Skeletal muscle cell (primary cell): ENCODE data around the gene CHD2.

Source experiments
- DNase-seq: peaks from one replicate; pipeline ENCODE4 v3.0.0-alpha.2; 2010; ENCODE audit warnings: low read depth
- H3K4me3 ChIP-seq: 2 replicates; pipeline ENCODE4 v1.5.1; 2011; ENCODE audit warnings: low read depth, mild to moderate bottlenecking, control low read depth, low read length, moderate library complexity

The CHD2 gene

DNA sequence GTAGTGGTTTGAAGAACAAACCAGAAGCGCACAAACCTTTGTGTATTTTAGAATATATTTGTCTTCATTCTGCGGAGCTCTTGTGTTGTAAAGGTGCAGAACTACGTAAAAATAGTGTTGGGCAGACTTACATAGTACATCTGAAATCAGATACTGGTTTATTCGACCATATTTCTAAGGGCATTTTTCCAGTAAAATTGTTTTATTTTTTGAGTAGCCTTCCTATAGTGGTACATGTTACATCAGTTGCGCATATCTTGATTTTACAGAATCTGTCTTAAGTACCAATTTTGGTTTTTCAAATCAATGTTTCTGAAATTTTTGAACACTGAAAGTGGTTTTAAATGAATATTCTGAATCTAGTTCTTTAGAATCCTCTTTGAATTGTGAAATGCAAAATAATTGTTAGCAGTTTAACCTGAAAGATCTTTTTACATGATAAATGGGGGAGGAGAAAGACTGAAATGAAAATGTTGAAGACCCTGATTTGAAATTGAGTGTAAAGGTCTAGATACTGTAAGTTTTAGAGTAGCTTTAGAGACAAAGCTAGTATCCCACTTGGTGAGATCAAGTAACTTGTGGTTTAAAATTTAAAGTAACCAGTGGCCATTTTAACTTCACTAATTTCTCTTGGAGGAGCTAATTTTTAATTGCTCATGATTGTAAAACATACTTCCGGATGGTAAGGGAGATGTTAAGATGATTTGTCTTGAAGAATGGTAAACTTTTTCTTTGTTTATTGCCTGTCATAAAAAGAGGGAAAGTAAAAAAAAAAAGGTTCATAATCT lies 15.5 kb upstream of the CHD2 start:
- peak overlapping the region; percentile 80 for H3K4me3 ChIP-seq
- no peak for DNase-seq

DNA sequence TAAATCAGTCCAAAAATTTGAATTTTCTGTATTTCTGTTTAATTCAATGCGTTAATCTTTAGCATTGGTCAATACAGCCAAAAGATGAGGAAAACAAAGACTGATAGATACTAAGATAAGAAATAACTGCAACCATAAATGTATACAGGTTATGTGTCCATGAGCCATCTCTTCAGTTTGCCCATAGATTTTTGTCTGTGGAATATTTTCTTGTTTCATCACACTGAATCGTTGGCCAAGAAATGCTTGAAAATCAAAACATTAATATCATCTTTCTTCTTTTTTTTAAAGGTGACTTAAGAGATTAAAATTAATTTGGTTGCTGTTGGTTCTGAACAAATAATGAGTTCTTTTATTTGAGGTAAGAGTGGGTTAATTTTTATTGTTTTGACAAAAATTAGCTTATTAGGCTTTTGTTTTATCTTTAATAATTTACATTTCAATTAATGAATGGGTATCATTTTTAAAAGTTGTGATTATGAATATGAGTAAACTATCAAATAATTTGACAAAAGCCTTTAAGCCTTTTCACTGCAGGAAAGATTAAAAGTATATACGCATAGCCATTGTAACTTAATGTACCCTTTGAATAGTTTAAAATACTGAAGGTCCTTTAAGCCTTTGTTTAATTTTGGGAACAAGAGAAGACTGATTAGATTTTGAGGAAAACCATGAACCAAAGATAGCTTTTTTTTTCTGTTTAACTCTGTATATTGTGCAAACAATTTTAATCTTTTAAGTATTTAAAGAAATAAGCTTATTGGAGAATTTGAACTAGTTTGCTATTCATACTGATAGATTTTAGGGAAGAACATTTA lies 14.7 kb upstream of the CHD2 start:
- peak overlapping the region; percentile 80 for H3K4me3 ChIP-seq

DNA sequence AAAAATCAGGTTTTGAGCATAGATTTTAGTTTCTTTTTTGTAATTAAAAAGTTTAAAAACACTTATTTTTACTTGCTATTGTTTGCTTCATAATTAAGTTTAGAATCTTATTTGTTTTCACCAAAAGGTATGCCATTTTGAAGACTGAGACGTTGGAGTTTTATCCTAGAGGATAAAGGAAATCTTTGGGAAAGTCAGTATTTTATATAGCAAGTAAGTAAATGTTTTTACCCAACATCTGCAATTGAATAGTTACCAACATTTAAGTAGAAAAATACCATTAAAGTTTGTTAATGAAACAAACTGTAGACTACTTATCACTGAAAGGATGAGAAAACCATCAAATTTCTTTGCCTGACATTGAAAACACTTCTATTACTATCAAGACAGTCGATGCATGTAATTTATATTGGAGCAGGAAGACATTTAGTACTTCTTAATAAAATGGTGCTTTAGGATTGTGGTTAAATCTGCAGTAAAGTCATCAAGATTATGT lies 14.0 kb upstream of the CHD2 start:
- DNase-seq: no peak
- peak overlapping the region; percentile 80 for H3K4me3 ChIP-seq

More for the DNA sequence above, 14.7 kb upstream of the CHD2 start:
- no peak for DNase-seq

DNA sequence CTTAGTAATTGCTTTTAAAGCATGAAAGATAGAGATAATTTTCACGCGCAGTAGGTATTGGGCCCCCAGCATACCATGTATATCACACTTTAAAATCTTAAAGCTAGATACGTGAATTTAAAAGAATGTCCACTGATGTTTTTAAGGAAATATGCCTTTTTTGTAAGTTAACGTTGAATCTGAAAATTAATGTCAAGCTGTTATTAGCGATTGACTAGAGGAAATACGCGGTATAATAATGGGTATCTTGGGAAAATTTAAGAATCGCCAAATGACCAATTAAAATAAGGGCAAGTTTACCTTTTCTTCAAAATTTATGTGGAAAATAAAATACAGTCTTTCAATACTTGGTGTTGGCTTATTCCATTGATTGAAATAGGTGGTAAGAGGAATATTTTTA lies 13.3 kb upstream of the CHD2 start:
- peak overlapping the region; percentile 12 for H3K4me3 ChIP-seq

DNA sequence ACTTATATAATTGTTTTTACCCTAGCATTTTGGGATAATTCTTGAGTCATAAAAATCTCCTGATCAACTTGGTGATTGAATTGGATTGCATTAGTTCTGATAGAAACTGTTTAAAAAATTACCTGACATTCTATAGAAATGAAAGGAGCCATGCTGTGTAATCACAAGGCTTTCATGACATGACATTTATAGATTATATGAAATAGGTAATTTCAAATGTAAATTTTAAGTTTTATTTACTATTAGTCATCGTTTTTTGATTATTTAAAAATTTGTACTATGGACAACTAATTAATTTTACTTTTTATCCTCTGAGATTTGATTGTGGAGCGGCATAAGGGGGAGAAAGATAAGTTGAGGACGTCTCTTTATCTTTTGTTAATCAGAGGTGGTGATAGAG lies 12.3 kb upstream of the CHD2 start:
- no peak overlapping the region for H3K4me3 ChIP-seq
- DNase-seq: no peak

More for the DNA sequence above, 13.3 kb upstream of the CHD2 start:
- no peak for DNase-seq

DNA sequence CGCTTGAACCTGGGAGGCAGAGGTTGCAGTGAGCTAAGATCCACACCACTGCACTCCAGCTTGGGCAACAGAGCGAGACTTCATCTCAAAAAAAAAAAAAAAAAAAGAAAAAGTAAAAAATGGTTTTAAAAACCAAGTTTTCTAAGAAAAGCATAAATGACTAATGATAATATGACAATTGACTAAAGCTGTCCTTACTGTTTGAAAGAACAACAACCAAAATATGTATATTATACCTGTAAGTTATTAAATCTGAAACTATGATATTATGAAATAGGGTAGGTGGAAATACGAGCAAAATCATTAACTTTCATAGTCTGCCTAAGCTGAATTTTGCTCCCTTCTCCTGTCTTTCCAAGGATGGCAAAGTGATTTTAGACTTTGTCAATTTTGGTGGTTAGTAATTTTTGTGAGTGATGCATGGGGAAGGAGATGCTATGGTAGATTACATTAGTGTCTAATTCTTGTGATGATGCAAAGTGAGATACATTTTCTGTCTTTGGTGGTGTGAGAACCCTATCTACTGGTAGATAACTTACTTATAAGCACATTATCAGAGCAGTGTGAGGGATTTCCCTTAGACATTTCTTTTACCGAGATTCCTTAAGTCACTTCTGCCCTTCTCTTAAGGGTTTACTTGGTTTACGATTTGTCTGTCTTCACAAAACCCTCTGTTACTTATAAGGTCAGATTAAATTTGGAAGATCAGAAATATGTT lies 10.6 kb upstream of the CHD2 start:
- no peak for DNase-seq
- H3K4me3 ChIP-seq: no peak overlapping the region

DNA sequence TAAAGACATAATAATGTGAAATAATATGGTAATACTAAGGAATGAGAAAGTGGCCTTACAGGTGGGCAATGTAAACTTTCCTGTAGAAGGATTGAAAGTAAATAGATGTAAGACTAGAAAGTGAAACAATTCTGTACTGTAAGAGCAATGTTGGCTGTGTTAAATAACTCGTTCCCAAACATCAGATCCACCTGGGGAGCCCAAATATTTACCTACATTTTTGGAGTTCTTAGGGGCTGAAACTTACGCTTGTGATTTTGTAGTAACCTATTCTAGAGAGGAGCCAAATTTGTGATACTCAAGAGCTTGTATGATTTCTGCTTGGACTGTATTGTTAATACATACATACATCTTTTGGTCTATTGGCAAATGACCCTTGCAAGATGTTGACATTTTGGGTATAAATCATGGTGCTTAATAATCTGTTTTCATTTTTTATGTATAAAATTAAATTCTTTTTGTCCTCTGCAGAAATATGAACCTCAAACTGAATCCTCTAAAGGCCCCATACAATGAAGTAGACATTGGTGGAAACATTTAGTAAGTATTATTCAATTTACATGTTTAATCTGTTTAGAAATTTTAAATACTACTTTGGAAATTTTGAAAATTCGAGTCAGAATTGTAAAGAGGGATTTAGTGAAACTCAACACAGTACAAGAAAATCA lies 8.5 kb upstream of the CHD2 start:
- no peak for DNase-seq
- H3K4me3 ChIP-seq: no peak overlapping the region

DNA sequence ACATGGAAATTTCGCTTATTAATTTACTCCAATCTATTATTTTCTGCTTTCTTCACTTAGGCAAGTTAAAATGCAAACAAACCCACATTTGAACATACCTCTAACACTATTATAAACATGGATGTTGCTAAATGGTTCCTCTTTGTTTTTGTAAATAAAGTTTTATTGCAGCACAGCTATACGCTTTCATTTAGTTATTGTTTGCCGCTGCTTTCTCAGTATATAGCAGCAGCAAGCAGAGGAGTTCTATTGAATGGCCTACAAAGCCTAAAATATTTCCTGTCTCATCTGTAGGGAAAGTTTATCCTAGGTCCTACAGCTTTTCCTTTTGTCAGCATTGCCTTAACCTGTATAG lies 7.9 kb upstream of the CHD2 start:
- no peak for DNase-seq
- H3K4me3 ChIP-seq: no peak overlapping the region

DNA sequence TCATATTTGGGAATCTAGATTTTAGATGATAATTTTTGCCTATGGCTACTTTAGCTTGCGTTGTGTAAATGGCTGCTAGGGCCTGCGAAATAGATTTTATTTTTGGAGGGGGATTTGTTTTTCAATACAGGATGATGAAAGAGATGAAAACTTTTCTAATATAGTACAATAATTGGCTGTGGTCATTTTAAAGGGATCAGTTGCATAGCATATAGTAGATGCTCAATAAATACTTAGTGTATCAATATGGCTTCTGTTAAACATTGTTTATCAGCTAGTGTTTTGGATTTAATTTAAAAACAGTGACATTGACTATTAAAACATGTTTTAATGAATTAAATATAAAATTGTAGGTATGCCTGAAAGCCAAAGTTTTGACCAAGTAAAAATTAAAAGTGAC lies 6.9 kb upstream of the CHD2 start:
- DNase-seq: no peak
- no peak overlapping the region for H3K4me3 ChIP-seq

DNA sequence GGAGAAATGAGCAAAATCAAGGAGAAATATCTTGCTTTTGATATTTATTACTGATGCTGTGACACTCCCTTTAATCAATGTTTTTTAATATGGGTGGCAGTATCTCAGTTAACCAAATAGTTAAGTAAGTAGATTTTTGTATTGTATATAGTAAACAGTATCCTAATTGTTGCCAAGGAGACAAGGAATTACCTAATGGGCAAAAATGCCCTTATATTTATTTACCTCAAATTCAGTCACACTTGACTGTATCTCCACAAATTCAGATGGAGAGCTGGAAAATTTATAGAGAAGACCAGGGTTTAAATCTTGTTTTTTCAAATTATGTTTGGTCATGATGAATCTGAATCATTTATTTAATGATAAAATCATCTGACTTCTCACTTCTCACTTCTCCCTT lies 3.6 kb upstream of the CHD2 start:
- no peak overlapping the region for H3K4me3 ChIP-seq
- no peak for DNase-seq

DNA sequence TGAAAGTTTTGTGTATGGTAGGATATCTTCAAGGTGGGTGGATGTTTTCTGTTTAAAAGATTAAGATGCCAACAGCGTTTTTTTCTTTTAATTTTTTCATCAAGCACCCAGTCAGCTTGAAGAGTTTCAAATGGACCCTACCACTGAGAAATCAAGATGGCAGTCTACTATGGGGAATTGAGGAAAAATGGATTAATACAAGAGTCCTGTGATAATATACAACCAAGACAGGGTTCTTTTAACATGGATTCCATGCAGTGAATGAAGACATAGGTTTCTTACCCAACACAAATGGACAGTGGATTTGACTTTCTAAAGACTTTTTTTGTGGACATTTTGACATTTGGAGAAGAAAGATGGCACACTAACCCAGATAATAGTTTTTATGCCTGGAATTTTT lies 2.5 kb upstream of the CHD2 start:
- no peak overlapping the region for H3K4me3 ChIP-seq
- no peak for DNase-seq

DNA sequence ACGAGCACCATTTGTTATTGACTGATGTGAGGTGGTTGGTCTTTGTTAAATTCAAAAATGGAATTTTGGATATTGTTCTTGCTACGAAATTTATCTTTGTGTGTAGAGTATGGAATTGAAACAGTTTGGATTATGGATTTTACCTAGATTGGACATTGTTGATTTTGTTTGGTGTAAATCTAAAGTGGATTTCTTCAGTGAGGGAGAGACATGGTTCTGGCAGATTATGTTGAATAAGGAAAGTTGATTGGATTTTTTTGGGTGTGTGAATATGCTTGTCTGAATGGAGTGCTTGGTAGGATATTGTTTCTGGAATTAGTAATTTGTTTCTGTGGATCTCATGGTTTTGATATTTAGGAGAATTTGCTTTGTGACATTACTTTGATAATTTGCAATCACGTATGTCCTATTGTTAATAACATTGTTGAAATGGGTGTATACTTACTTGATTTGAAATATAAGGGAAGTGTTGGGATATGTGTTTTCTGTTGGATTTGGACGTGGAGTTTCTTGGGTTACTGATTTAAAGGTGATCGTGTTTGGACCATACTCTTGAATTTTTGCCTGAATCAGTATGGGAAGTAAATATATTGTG lies 1.0 kb upstream of the CHD2 start:
- DNase-seq: no peak
- H3K4me3 ChIP-seq: no peak overlapping the region

DNA sequence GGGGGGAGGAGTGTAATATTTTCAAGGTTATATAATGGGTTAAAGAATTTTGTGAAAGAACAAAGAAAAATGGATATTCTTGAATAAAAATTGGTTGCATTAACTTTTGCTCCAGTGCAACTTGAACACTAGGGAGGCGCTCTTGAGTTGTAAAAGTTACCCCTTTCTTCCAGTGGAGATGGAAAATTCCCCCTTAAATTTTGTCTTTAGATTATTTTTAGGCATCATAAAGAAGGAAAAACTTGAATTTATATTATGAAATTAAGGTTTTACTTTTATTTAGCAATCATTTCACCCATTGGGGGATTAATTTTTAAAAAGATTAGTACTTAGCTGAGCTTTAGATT lies 550 bp upstream of the CHD2 start:
- H3K4me3 ChIP-seq: peak overlapping the region; percentile 63
- DNase-seq: no peak

DNA sequence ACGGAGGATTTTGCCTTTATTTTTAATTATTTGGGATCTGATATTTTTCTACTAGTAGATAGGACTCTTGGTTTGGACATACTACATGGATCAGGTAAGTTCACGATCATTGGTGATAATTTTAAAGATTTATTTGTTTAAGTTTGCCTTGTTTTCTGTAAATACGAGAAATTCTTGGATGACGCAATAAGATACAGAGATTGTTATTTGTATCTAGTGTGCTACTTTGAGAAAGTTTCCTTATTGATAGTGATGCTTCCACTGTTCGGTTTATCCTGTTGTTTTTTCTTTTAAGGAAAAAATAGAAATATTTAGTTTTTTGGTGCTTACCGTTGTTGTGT lies 577 bp downstream of the CHD2 start:
- no peak for DNase-seq
- peak overlapping the region; percentile 63 for H3K4me3 ChIP-seq

DNA sequence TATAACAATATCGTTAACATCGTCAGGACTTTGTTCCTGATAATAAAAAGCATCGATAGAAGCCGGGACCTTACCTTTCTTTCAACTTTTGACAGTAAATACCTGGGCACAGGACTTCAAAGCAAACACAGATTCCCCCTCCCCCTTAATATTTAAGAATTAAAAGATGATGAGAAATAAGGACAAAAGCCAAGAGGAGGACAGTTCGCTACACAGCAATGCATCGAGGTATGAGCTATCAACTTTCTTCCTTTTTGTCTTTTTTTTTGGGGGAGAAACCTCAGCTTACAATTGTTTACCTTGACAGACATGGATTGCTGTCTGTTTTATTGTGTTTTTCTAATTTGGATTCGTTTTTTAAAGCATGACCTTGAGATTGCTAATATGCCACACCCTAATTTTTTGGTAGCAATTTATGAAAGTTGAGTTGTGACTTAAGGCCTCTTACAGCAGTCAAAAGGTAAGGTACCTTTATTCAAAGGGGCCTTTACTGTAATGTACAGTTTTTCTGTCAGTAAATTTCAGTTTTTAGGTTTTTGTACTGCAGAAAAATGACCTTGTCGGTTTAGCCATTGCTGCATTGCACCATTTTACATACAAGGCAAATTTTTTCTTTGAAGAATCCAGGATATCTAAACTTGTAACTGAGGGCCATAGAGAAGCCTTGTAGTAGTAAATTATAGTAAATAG lies 1.1 kb downstream of the CHD2 start:
- H3K4me3 ChIP-seq: peak overlapping the region; percentile 63
- no peak for DNase-seq

DNA sequence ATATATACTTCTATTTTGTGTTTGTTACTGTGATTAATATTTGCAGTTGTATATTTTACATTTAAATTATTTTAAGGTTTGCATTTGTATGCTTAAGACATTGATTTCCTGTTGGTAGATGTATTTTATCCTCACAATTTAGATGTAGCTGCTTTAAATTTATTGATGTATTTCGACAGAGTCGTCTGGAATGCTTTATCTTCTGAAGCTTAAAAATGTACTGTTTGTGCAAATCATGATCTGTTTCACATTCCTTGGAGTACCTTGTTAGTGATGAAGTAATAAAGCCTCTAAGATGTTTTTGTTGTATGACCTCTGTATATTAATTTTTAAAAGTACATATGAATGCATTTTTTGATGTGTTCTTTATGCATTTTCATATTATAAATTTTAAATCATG lies 1.9 kb downstream of the CHD2 start:
- H3K4me3 ChIP-seq: peak overlapping the region; percentile 63
- DNase-seq: no peak

DNA sequence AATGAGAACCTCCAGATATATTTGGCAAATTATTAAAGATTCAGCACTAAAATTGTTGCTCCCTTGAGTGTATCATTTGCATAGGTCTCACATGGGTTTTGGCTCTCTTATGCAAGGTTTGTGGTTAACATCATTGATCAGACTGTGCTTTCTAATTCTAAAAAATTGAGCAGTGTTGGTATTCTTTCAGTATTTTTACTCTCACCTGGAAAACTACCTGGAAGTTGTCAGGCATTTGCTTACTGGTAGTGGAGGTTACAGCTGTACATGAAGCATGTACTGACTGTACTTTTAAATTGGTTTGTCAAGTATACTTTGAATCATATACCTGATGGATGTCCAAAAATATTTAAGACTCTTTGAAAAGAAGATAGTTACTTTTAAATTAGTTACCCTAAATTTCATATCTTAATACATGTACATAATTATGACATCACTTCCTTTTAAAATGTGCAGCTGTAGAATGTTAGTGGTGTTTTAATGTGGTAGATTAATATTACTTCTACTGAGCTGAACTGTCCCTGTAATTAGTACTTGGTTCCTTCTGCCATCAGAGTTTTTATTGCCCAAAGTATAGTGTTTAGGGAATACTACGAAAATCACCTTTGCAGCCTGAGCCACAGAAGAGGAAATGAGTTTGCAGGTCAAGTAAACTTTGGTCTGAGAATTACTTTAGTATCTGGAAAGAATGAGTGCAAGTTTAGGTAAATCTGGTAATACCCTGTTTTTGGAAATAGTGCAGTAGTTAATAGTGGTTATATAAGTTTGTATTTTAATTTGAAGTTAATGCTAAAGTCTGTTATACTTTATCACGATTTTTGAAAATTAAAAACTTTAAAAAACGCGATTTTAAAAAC lies 2.8 kb downstream of the CHD2 start:
- peak overlapping the region; percentile 63 for H3K4me3 ChIP-seq
- no peak for DNase-seq

DNA sequence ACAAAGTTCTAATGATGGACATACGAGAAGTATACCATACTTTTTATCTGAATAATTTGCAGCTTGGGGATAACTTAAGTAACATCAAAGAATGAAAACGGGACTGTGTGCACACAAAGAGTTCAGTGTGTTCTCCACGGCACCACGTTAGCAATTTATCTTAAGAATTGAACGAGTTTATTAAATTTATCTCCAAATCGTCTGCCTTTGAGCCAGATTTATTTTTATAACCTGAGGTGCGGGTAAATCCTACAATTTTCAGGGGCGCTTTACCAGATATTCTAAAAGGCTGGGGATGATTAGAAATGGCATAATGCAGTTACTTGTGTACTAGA lies 3.5 kb downstream of the CHD2 start:
- no peak for DNase-seq
- peak overlapping the region; percentile 63 for H3K4me3 ChIP-seq
